NCI-H226 (cell line): ENCODE data around the gene TECPR2.
"Not testable (repeated sequence)": the region's sequence is repeated elsewhere in the genome, so short reads cannot be mapped to it uniquely, and the experiment has no call there.

Source experiments
- DNase-seq: peaks from one replicate; pipeline ENCODE4 v3.0.0-alpha.2; 2015

Gene TECPR2

GRCh38 chr14:102538602-102539543, 176.1 kb downstream of the TECPR2 start:
- no peak for DNase-seq

DNA sequence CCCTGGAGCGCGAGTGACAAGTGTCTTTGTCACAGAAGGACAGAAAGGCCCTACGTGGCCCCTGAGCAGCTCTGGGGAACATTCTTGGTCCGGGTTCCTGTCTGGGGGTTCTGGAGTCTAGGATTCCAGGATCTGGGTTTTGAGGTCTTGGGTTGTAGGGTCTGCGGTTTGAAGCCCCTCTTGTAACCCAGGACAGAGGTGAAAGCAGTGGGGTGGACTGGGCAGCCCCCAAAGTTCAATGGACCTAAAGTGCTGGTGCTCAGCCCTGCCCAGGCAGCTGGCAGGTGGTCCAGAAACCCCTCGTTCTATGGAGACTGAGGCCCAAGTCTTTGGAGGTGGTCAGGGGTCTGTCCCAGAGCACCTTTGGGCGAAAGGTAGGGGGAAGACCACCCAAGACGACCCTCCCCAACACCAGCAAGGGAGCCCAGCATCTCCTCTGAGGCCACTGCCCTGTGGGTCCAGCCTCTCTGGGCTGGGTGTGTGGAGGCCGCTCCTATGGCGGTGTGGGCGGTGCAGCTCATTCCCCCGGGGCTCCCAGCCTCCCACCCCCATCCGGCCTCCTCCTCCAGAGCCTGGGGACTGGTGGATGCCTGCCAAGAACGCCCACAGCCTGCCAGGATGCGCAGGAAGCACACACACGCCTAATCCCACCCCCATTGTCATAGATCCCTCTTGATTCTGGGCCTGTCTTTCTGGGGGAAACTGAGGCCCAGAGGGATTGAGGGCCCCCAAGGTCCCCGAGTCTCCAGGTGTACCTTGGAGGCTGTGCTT, 177.0 kb downstream of the TECPR2 start:
- peak; percentile 60 for DNase-seq

GRCh38 chr14:102540315-102541028, 177.7 kb downstream of the TECPR2 start:
- DNase-seq = no peak

DNA sequence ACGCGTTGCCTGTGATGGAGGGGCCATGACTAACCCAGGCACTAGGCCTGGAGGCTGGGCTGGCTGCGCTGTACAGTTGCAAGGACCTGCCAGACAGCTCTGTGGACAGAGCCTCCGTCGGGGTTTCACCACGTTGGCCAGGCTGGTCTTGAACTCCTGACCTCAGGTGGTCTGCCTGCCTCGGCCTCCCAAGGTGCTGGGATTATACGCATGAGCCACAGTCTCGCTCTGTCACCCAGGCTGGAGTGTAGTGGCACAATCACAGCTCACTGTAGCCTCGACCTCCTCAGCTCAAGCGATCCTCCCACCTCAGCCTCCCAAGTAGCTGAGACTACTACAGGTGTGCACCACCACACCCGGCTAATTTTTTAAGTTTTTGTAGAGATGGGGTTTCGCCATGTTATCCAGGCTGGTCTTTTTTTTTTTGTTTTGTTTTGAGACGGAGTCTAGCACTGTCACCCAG, 178.3 kb downstream of the TECPR2 start:
- DNase-seq = not testable (repeated sequence)

GRCh38 chr14:102541771-102542170, 179.0 kb downstream of the TECPR2 start:
- DNase-seq = no peak

DNA sequence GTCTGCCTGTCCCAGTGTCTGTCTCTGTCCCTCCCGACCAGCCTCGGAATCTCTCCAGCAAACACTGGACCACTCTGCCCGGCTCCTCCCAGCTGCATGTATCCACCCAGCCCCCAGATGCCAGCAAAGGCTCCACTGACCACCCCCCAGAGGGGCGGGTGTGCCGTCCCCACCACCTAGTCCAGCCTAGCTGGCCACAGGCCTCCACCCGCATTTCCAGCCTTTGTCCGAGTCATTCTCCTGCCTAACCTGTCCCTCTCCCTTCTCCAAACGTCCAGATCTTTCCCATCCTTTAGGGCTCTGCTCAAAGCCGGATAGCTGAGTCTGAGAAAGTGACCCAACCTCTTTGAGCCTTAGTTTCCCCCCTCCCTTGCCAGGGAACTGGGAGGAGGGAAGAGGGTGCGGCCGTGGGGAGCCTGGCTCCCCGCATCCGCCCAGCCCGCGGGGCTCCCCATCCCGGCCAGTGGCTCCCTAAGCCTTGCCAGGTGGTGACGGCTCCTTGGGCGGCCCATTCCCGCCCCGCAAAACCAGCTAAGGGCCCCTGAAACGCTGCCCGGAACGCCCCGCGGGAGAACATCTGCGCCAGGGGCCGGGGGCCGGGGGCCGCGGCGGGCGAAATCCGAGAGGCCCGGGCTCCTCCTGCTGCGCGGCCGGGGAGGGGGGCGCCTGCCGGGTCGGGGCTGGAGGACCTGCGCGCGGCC, 181.5 kb downstream of the TECPR2 start:
- DNase-seq = no peak

DNA sequence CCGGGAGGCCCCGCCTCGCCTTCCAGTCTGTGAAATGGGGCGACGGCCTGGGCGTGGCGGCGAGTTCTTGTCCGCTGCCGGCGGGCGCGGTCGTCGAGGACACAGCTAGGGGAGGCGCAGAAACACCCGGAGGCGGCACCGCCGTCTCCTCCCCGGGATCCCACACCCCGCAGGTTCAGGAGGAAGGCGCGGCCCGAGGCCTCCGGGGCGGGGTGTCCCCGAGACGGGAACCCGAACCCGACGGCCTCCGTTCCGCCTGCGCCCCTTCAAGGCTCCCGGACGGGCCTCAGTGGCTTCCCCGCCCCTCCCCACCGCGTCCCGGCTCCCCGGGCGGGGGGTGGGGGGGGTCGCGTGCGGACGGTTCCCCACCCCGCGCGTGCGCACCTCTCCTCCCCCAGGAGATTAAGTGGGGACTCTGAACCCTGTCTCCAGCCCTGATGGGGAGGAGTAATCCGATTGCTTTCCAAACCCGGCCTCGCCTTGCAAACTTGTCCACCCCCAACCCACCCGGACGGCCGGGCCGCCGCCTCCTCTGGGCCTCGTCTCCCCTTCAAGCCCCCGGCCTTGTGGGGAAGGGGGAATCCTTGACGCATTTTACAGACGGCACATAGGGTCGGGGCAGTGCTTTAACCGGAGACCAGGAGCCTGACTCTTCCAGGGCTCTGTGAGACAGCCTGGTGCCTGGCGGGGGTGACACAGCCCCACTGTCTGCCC, 182.2 kb downstream of the TECPR2 start:
- DNase-seq = no peak

GRCh38 chr14:102545461-102546265, 182.9 kb downstream of the TECPR2 start:
- no peak for DNase-seq

GRCh38 chr14:102548616-102549240, 186.0 kb downstream of the TECPR2 start:
- DNase-seq = no peak

GRCh38 chr14:102550927-102551401, 188.2 kb downstream of the TECPR2 start:
- DNase-seq = not testable (repeated sequence)
